SK-N-SH treated with all-trans-retinoic acid at 6 μM for 48 hours (cell line): ENCODE measurements around the gene TPRN.

Source experiments
- ARNTL ChIP-seq: fragments of 450-650 bp; formaldehyde crosslinking; IDR thresholded peaks from 2 replicates; pipeline ENCODE4 v1.5.0; 2020; ENCODE audit warnings: low read depth, mild to moderate bottlenecking, moderate library complexity, borderline replicate concordance
- BACH2 ChIP-seq: fragments of 250-450 bp; sonication (Bioruptor Pico); IDR thresholded peaks from 2 replicates; pipeline ENCODE4 v1.9.0; 2021; ENCODE audit warnings: mild to moderate bottlenecking, borderline replicate concordance
- GLIS3 ChIP-seq: fragments of 250-450 bp; sonication (Bioruptor Pico); IDR thresholded peaks from 2 replicates; pipeline ENCODE4 v1.5.0; 2020; ENCODE audit warnings: mild to moderate bottlenecking, moderate library complexity
- ZC3H10 ChIP-seq: fragments of 250-450 bp; sonication (Bioruptor Pico); IDR thresholded peaks from 2 replicates; pipeline ENCODE4 v1.5.1; 2021; ENCODE audit warnings: mild to moderate bottlenecking, moderate library complexity
- ZFP3 ChIP-seq: fragments of 250-450 bp; sonication (Bioruptor Pico); IDR thresholded peaks from 2 replicates; pipeline ENCODE4 v1.5.0; 2020; ENCODE audit warnings: mild to moderate bottlenecking, moderate library complexity
- ZFP30 ChIP-seq: fragments of 450-650 bp; formaldehyde crosslinking; IDR thresholded peaks from 2 replicates; pipeline ENCODE4 v1.5.0; 2022; ENCODE audit warnings: mild to moderate bottlenecking, moderate library complexity
- ZNF565 ChIP-seq: fragments of 450-650 bp; formaldehyde crosslinking; conservative IDR thresholded peaks from 2 replicates; pipeline ENCODE4 v1.5.0; 2020; ENCODE audit warnings: low read depth, mild to moderate bottlenecking, moderate library complexity
- ZNF70 ChIP-seq: fragments of 450-650 bp; formaldehyde crosslinking; IDR thresholded peaks from 2 replicates; pipeline ENCODE4 v1.5.0; 2020; ENCODE audit warnings: mild to moderate bottlenecking, moderate library complexity
- TF ChIP-seq, protein P1 (sequence below): fragments of 250-450 bp; sonication (Bioruptor Pico); IDR thresholded peaks from 2 replicates; pipeline ENCODE4 v1.8.0; 2020; ENCODE audit warnings: mild to moderate bottlenecking, moderate library complexity, borderline replicate concordance
- TF ChIP-seq, protein P2 (sequence below): fragments of 250-450 bp; sonication (Bioruptor Pico); IDR thresholded peaks from 2 replicates; pipeline ENCODE4 v1.5.1; 2020; ENCODE audit warnings: low read depth, mild to moderate bottlenecking, moderate library complexity

DNA sequence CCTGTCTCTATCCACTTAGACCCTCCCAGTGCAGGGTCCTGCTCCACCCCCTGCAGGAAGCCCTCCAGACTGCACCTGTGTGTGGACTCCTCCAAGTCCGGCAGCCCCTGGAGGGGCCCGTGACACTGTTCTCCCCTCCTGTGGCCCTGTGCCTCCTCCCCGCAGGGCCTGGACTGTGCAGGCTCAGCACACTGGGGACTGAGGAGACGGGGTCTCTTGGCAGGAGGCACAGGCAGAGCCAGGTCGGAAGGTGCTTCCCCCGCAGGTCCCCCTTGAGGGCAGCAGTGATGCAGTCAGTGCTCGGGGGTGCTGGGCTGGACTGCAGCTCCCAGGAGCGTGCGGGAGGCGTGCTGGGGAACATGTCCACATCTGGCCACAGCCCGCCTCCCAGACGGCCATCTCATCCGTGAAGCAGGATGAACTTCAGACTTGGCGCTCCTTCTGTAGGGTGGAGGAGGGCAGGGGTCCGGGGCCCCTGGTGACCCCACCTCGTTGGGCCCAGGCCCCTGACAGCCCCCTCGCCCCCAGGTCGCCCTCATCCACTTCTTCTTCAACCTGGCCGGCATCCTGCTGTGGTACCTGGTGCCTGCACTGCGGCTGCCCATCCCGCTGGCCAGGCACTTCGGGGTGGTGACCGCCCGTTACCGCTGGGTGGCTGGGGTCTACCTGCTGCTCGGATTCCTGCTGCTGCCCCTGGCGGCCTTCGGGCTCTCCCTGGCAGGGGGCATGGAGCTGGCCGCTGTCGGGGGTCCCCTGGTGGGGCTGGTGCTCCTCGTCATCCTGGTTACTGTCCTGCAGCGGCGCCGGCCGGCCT lies 35.1 kb upstream of the TPRN start:
- TF ChIP-seq ZFP3 (CRISPR knock-in tag) (no peak), GLIS3 (CRISPR knock-in tag) (no peak), ZNF70 (CRISPR knock-in tag) (no peak), ZNF565 (CRISPR knock-in tag) (no peak), ZFP30 (no peak), ZC3H10 (no peak), BACH2 (CRISPR knock-in tag) (no peak), ARNTL (CRISPR knock-in tag) (no peak)
- TF ChIP-seq, protein P1, sequence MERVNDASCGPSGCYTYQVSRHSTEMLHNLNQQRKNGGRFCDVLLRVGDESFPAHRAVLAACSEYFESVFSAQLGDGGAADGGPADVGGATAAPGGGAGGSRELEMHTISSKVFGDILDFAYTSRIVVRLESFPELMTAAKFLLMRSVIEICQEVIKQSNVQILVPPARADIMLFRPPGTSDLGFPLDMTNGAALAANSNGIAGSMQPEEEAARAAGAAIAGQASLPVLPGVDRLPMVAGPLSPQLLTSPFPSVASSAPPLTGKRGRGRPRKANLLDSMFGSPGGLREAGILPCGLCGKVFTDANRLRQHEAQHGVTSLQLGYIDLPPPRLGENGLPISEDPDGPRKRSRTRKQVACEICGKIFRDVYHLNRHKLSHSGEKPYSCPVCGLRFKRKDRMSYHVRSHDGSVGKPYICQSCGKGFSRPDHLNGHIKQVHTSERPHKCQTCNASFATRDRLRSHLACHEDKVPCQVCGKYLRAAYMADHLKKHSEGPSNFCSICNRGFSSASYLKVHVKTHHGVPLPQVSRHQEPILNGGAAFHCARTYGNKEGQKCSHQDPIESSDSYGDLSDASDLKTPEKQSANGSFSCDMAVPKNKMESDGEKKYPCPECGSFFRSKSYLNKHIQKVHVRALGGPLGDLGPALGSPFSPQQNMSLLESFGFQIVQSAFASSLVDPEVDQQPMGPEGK, result no peak
- TF ChIP-seq, protein P2, sequence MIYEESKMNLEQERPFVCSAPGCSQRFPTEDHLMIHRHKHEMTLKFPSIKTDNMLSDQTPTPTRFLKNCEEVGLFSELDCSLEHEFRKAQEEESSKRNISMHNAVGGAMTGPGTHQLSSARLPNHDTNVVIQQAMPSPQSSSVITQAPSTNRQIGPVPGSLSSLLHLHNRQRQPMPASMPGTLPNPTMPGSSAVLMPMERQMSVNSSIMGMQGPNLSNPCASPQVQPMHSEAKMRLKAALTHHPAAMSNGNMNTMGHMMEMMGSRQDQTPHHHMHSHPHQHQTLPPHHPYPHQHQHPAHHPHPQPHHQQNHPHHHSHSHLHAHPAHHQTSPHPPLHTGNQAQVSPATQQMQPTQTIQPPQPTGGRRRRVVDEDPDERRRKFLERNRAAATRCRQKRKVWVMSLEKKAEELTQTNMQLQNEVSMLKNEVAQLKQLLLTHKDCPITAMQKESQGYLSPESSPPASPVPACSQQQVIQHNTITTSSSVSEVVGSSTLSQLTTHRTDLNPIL (CRISPR knock-in tag), result no peak
